A549 treated with dexamethasone at 1 μM for 4 hours (cell line): ENCODE measurements around the gene DIS3. TPM values are rescaled to one million over a fixed set of nuclear protein-coding genes. Genes with fewer than 3 reads are reported as not detected.

Experiments used
- total RNA-seq: library from RNA; stranded (reverse); fragments of 200-300 nt; extraction: Qiagen RNA extraction; gene quantifications from 5 replicates; pipeline ENCODE4 v1.2.3, GENCODE V29; 2022

Gene DIS3, protein sequence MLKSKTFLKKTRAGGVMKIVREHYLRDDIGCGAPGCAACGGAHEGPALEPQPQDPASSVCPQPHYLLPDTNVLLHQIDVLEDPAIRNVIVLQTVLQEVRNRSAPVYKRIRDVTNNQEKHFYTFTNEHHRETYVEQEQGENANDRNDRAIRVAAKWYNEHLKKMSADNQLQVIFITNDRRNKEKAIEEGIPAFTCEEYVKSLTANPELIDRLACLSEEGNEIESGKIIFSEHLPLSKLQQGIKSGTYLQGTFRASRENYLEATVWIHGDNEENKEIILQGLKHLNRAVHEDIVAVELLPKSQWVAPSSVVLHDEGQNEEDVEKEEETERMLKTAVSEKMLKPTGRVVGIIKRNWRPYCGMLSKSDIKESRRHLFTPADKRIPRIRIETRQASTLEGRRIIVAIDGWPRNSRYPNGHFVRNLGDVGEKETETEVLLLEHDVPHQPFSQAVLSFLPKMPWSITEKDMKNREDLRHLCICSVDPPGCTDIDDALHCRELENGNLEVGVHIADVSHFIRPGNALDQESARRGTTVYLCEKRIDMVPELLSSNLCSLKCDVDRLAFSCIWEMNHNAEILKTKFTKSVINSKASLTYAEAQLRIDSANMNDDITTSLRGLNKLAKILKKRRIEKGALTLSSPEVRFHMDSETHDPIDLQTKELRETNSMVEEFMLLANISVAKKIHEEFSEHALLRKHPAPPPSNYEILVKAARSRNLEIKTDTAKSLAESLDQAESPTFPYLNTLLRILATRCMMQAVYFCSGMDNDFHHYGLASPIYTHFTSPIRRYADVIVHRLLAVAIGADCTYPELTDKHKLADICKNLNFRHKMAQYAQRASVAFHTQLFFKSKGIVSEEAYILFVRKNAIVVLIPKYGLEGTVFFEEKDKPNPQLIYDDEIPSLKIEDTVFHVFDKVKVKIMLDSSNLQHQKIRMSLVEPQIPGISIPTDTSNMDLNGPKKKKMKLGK
- total RNA-seq: 16.8 to 23.4 TPM (median 20.8 TPM) in 5 replicates

DNA sequence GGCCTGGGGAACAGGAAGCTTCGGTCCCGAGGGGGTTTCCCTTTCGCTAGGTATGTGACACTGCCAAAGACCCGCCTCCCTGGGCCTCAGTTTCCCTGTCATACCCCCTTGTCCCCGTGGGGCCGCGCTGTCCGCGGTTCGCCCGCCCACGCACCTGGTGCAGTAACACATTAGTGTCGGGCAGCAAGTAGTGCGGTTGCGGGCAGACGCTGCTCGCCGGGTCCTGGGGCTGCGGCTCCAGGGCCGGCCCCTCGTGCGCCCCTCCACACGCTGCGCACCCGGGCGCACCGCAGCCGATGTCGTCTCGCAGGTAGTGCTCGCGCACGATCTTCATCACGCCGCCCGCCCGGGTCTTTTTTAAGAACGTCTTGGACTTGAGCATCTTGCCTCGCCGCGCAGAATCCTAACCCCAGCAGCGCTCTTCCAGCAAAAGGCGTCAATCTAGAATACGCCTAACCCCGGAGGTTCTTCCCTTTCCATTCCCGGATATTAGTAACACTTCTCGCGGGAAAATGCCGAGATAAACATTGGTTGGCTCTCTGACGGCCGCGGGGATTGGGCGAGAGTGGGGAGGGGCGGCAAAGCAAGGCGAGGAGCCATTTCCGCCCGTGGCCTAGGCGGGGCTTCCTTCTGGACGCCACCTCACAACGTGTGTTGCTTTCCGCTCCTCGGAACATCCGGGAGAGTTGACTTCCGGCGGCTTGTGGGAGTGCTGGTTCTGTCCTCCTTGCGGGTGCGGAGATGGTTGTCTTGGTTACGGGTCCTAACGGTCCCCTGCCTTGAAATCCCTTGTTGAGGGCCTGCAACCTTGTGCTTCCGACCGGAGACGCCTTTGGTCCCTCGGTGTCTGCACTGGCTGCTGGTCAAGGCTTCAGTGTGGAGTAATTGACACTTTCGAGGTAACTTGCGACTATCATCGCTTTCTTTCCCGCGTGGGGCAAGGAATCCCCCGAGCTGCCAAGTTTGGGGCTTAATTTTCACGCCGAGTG is at the start of gene DIS3, which contains the start of gene PIBF1:
Gene DIS3 (minus strand): TSS at position 450 of the 989 bp plus-strand sequence. CDS start 68 bp downstream, at position 382.
Gene PIBF1 (plus strand): TSS at position 683 of the 989 bp plus-strand sequence. CDS start 1,337 bp downstream, outside the sequence.

DNA sequence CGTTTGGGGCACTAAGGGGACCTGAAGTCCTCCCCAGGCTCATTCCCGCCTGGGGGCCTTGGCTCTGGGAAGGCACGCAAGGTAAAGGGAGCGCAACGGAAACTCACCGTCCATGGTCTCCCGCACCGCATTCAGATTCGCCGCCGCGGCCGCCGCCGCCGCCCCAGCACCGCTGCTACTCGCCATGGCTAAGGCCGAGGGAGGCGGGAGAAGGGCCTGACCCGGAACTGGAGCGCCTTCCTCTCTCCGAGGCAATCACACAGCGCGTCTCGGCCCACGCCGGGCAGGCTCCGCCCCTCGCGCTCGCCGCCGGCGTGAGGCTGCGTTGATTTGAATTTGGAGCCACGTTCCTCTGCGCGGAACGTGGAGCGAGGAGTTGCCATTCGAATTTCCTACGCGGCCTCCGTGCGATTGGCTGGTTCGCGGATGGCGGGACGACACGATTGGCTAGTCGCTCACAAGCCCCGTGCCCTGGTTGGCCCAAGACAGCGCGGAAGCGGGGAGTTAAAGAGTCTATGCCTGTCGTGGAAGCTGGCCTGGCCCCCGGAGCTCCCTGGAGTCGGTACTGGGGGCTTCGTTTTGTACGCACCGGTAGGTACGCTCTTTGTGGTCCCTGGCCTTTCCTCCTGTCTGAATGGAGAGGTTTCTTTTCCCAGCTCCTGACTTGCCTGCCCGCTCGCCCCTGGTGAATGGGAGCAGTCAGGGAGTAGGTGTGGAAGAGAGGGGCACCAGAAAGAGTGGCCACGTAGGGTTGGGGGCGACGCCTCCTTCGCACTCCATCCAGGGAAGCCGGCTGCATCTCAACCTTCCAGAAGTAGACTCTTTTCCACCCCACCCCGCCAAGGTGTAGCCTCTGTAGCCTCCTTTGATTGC is 54.0 kb downstream of the DIS3 start, which contains the start of the genes BORA and MZT1:
Gene BORA (plus strand): TSS at position 507 of the 873 bp plus-strand sequence. CDS start 1,018 bp downstream, outside the sequence.
Gene MZT1 (minus strand): TSS at position 213 of the 873 bp plus-strand sequence. CDS start 27 bp downstream, at position 186.

Other genes with a start within 250 kb of the DIS3 start
- gene MZT1, start 54.3 kb downstream of the DIS3 start, total RNA-seq: 7.5 to 12.4 TPM (median 8.9 TPM) in 5 replicates
- gene BORA, start 54.0 kb downstream of the DIS3 start, total RNA-seq: 7.2 to 8.8 TPM (median 7.6 TPM) in 5 replicates
- 3.6 to 5.1 TPM (median 4.6 TPM) in 5 replicates for gene PIBF1, start 233 bp upstream of the DIS3 start, total RNA-seq